ENCODE measurements around the gene ETAA1. TPM values are rescaled to one million over a fixed set of nuclear protein-coding genes. Genes with fewer than 3 reads are reported as not detected.

ETAA1 gene
- total RNA-seq, 3 donors from 2014 or later, result 10.4 to 11.3 (median 10.7) TPM

- ATAC-seq, result no peak
- no peaks in the 10 kb centered on the region for H3K9me3 Mint-ChIP-seq
- peaks cover 19% of the 10 kb centered on the region for H3K36me3 Mint-ChIP-seq (ENCODE audit: insufficient read depth)
- peaks cover 20% of the 10 kb centered on the region for H3K4me1 Mint-ChIP-seq (ENCODE audit: low read depth)
- no peak for DNase-seq
- H3K4me3 Mint-ChIP-seq, result no peak overlapping the region
- no peaks in the 10 kb centered on the region for H3K27me3 Mint-ChIP-seq (ENCODE audit: low read depth)
Observed at GRCh38 chr2:67400560-67401485, 3.7 kb downstream of the ETAA1 start.

- Mint-ChIP-seq H3K36me3 (ENCODE audit: insufficient read depth) (peaks cover 20% of the 10 kb centered on the region), H3K4me1 (ENCODE audit: low read depth) (peaks cover 11% of the 10 kb centered on the region), H3K4me3 (no peak overlapping the region), H3K27me3 (ENCODE audit: low read depth) (no peaks in the 10 kb centered on the region), H3K9me3 (no peaks in the 10 kb centered on the region)
- no peak for DNase-seq
- ATAC-seq, result no peak
Observed at GRCh38 chr2:67408346-67408745, 11.2 kb downstream of the ETAA1 start.

- H3K9me3 Mint-ChIP-seq, result no peaks in the 10 kb centered on the region
- no peaks in the 10 kb centered on the region for H3K4me1 Mint-ChIP-seq (ENCODE audit: low read depth)
- no peaks in the 10 kb centered on the region for H3K27me3 Mint-ChIP-seq (ENCODE audit: low read depth)
- DNase-seq, result no peak
- peaks cover 3% of the 10 kb centered on the region for H3K36me3 Mint-ChIP-seq (ENCODE audit: insufficient read depth)
- H3K4me3 Mint-ChIP-seq, result no peak overlapping the region
- ATAC-seq, result no peak
Observed at GRCh38 chr2:67412424-67412823, 15.3 kb downstream of the ETAA1 start.

- no peaks in the 10 kb centered on the region for H3K27me3 Mint-ChIP-seq (ENCODE audit: low read depth)
- no peak for ATAC-seq
- H3K4me1 Mint-ChIP-seq (ENCODE audit: low read depth), result no peaks in the 10 kb centered on the region
- H3K4me3 Mint-ChIP-seq, result no peak overlapping the region
- H3K36me3 Mint-ChIP-seq (ENCODE audit: insufficient read depth), result peaks cover 3% of the 10 kb centered on the region
- no peak for DNase-seq
- H3K9me3 Mint-ChIP-seq, result no peaks in the 10 kb centered on the region
Observed at GRCh38 chr2:67414867-67415266, 17.7 kb downstream of the ETAA1 start.

GRCh38 chr2:67416136-67416535 is 19.0 kb downstream of the ETAA1 start:
- H3K4me1 Mint-ChIP-seq (ENCODE audit: low read depth), result no peaks in the 10 kb centered on the region
- no peak overlapping the region for H3K4me3 Mint-ChIP-seq
- no peak for ATAC-seq

GRCh38 chr2:67423489-67423888 is 26.4 kb downstream of the ETAA1 start:
- Mint-ChIP-seq H3K4me1 (ENCODE audit: low read depth) (no peaks in the 10 kb centered on the region), H3K4me3 (no peak overlapping the region), H3K9me3 (peaks cover 15% of the 10 kb centered on the region), H3K36me3 (ENCODE audit: insufficient read depth) (no peaks in the 10 kb centered on the region), H3K27me3 (ENCODE audit: low read depth) (no peaks in the 10 kb centered on the region)
- DNase-seq (no peak), ATAC-seq (no peak)

More at GRCh38 chr2:67416136-67416535, 19.0 kb downstream of the ETAA1 start:
- no peaks in the 10 kb centered on the region for H3K9me3 Mint-ChIP-seq
- no peak for DNase-seq
- H3K36me3 Mint-ChIP-seq (ENCODE audit: insufficient read depth), result no peaks in the 10 kb centered on the region
- no peaks in the 10 kb centered on the region for H3K27me3 Mint-ChIP-seq (ENCODE audit: low read depth)

- DNase-seq, result no peak
- peaks cover 7% of the 10 kb centered on the region for H3K9me3 Mint-ChIP-seq
- ATAC-seq, result no peak
- no peak overlapping the region for H3K4me3 Mint-ChIP-seq
- H3K36me3 Mint-ChIP-seq (ENCODE audit: insufficient read depth), result no peaks in the 10 kb centered on the region
- H3K4me1 Mint-ChIP-seq (ENCODE audit: low read depth), result no peaks in the 10 kb centered on the region
- peaks cover 28% of the 10 kb centered on the region for H3K27me3 Mint-ChIP-seq (ENCODE audit: low read depth)
Observed at GRCh38 chr2:67436221-67436620, 39.1 kb downstream of the ETAA1 start.

- no peak overlapping the region for H3K4me3 Mint-ChIP-seq
- H3K27me3 Mint-ChIP-seq (ENCODE audit: low read depth), result peaks cover 31% of the 10 kb centered on the region
- H3K36me3 Mint-ChIP-seq (ENCODE audit: insufficient read depth), result no peaks in the 10 kb centered on the region
- DNase-seq (no peak), ATAC-seq (no peak)
- H3K9me3 Mint-ChIP-seq, result peaks cover 7% of the 10 kb centered on the region
- no peaks in the 10 kb centered on the region for H3K4me1 Mint-ChIP-seq (ENCODE audit: low read depth)
Observed at GRCh38 chr2:67437114-67437513, 40.0 kb downstream of the ETAA1 start.

GRCh38 chr2:67438337-67438736 is 41.2 kb downstream of the ETAA1 start:
- ATAC-seq (no peak), DNase-seq (no peak)
- Mint-ChIP-seq H3K9me3 (peaks cover under 1% of the 10 kb centered on the region), H3K27me3 (ENCODE audit: low read depth) (peaks cover 27% of the 10 kb centered on the region), H3K36me3 (ENCODE audit: insufficient read depth) (no peaks in the 10 kb centered on the region), H3K4me3 (no peak overlapping the region), H3K4me1 (ENCODE audit: low read depth) (no peaks in the 10 kb centered on the region)

- ATAC-seq, result no peak
- peaks cover 5% of the 10 kb centered on the region for H3K27me3 Mint-ChIP-seq (ENCODE audit: low read depth)
- no peaks in the 10 kb centered on the region for H3K36me3 Mint-ChIP-seq (ENCODE audit: insufficient read depth)
- H3K4me3 Mint-ChIP-seq, result no peak overlapping the region
- H3K4me1 Mint-ChIP-seq (ENCODE audit: low read depth), result no peaks in the 10 kb centered on the region
- H3K9me3 Mint-ChIP-seq, result peaks cover 5% of the 10 kb centered on the region
- DNase-seq, result no peak
Observed at GRCh38 chr2:67445652-67446268, 48.6 kb downstream of the ETAA1 start.

- Mint-ChIP-seq H3K4me1 (ENCODE audit: low read depth) (no peaks in the 10 kb centered on the region), H3K36me3 (ENCODE audit: insufficient read depth) (no peaks in the 10 kb centered on the region), H3K4me3 (no peak overlapping the region), H3K27me3 (ENCODE audit: low read depth) (peaks cover 1% of the 10 kb centered on the region), H3K9me3 (peaks cover 5% of the 10 kb centered on the region)
- no peak for DNase-seq
- ATAC-seq, result no peak
Observed at GRCh38 chr2:67446491-67446911, 49.4 kb downstream of the ETAA1 start.

- Mint-ChIP-seq H3K36me3 (ENCODE audit: insufficient read depth) (no peaks in the 10 kb centered on the region), H3K9me3 (peaks cover 2% of the 10 kb centered on the region), H3K4me1 (ENCODE audit: low read depth) (no peaks in the 10 kb centered on the region), H3K4me3 (no peak overlapping the region), H3K27me3 (ENCODE audit: low read depth) (peaks cover 3% of the 10 kb centered on the region)
- DNase-seq (no peak), ATAC-seq (no peak)
Observed at GRCh38 chr2:67448648-67449047, 51.5 kb downstream of the ETAA1 start.

- H3K4me3 Mint-ChIP-seq, result no peak overlapping the region
- no peaks in the 10 kb centered on the region for H3K36me3 Mint-ChIP-seq (ENCODE audit: insufficient read depth)
- H3K27me3 Mint-ChIP-seq (ENCODE audit: low read depth), result peaks cover 3% of the 10 kb centered on the region
- no peak for DNase-seq
- no peaks in the 10 kb centered on the region for H3K4me1 Mint-ChIP-seq (ENCODE audit: low read depth)
- H3K9me3 Mint-ChIP-seq, result no peaks in the 10 kb centered on the region
- ATAC-seq, result no peak
Observed at GRCh38 chr2:67451086-67451832, 54.1 kb downstream of the ETAA1 start.

GRCh38 chr2:67453310-67453709 is 56.2 kb downstream of the ETAA1 start:
- ATAC-seq, result no peak
- no peak for DNase-seq
- no peaks in the 10 kb centered on the region for H3K4me1 Mint-ChIP-seq (ENCODE audit: low read depth)

More at GRCh38 chr2:67453310-67453709, 56.2 kb downstream of the ETAA1 start:
- Mint-ChIP-seq H3K9me3 (no peaks in the 10 kb centered on the region), H3K4me3 (no peak overlapping the region), H3K36me3 (ENCODE audit: insufficient read depth) (no peaks in the 10 kb centered on the region), H3K27me3 (ENCODE audit: low read depth) (peaks cover 3% of the 10 kb centered on the region)

Measured in activated T-cell treated with anti-CD3 and anti-CD28 coated beads, Interleukin-2, amount 50 U/mL, for 4 hours (primary cell).